Left renal cortex interstitium (tissue), 4 donors: ENCODE results near the gene DNER. TPM values are rescaled to one million over a fixed set of nuclear protein-coding genes. Genes with fewer than 3 reads are reported as not detected.

Experiments used
- polyA plus RNA-seq, 4 donors: library from polyadenylated mRNA; unstranded; fragments of 120-200 nt; gene quantifications; one replicate each; pipeline ENCODE4 v1.2.1, GENCODE V29; 2013; ENCODE audit not compliant: insufficient read length in 4 of 4

DNER gene
- polyA plus RNA-seq, 4 donors: 53.4 to 68.4 (median 62.5) TPM

Other genes starting within 250 kb of the DNER start
- gene TRIP12, start 207.5 kb upstream of the DNER start, polyA plus RNA-seq: 100 to 1,000 TPM; 162 to 194 (median 186) TPM
- 1 to 10 TPM; 6.6 to 7.0 (median 6.9) TPM for gene FBXO36, start 207.9 kb upstream of the DNER start, polyA plus RNA-seq